NCI-H2196 (cell line): ENCODE measurements around the gene METAP1.
"Not testable (repeated sequence)": the region's sequence is repeated elsewhere in the genome, so short reads cannot be mapped to it uniquely, and the experiment has no call there.

ENCODE experiments used
- DNase-seq: peaks from one replicate; lab custom pipeline; 2025; ENCODE audit not compliant: unreplicated experiment; lab: John Stamatoyannopoulos, UW

The METAP1 gene

GRCh38 chr4:99091216-99091575 is 95.7 kb downstream of the METAP1 start:
- no peak for DNase-seq

- not testable (repeated sequence) for DNase-seq
These were observed 96.3 kb downstream of the METAP1 start for GRCh38 chr4:99091841-99092240.

GRCh38 chr4:99099311-99099710 is 103.8 kb downstream of the METAP1 start:
- DNase-seq: no peak

- DNase-seq: not testable (repeated sequence)
These were observed 104.3 kb downstream of the METAP1 start for GRCh38 chr4:99099814-99100213.

- DNase-seq: no peak
These were observed 105.4 kb downstream of the METAP1 start for GRCh38 chr4:99100876-99101275.

- DNase-seq: no peak
These were observed 107.1 kb downstream of the METAP1 start for GRCh38 chr4:99102634-99103033.

- DNase-seq: no peak
These were observed 107.6 kb downstream of the METAP1 start for GRCh38 chr4:99103166-99103565.

- DNase-seq: no peak
These were observed 108.6 kb downstream of the METAP1 start for GRCh38 chr4:99104153-99104552.

- DNase-seq: not testable (repeated sequence)
These were observed 113.8 kb downstream of the METAP1 start for GRCh38 chr4:99109286-99109685.
